ENCODE results near the gene C1GALT1C1L.

The C1GALT1C1L gene

DNA sequence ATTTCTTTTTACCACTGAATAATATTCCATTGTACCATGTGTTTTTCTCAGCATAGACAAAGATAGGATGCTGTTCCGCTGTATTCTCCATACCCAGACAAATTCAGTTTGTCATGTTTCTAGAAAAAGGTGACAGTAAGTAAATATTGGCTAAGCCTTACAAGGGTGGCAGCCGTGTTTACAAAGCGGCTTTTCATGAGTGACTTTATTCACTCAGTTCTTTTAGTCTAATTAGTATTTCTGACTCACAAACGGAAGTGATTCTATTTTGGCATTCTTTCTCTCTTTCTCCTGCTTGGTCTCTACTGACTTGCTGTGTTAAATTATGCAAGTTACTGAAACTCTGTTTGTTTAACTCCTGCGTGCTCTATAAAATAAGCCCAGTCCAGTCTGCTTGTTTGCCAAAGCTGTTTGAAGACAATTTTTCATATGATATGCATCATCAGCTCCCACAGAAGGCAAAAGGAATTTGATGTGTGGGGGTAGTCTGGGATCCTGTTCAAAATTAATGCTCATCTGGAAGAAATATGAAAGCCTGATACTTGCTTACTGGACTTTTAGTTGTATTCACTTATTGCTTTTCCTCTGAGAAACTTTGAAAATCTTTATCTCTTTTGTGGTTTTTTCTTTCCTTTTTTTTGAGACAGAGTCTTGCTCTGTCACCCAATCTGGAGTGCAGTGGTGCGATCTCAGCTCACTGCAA is 41.5 kb downstream of the C1GALT1C1L start:
- Histone ChIP-seq H3K9me3 (replicated peaks; ENCODE audit: insufficient read depth, low read length) (no peaks in the 10 kb centered on the region), H3K9me2 (replicated peaks; ENCODE audit: insufficient read depth, low read length) (no peaks in the 10 kb centered on the region), H3F3A (ENCODE audit: insufficient read depth, low read length) (peaks cover 5% of the 10 kb centered on the region), H3K4me2 (ENCODE audit: low read depth, low read length) (no peak overlapping the region), H3K27me3 (replicated peaks; ENCODE audit: insufficient read depth, low read length) (0 out of 2 replicates have a peak, but pooled peaks cover 5% of the 10 kb centered on the region), H2AFZ (ENCODE audit: low read length) (no peak overlapping the region), H3K27ac (ENCODE audit: low read length) (no peak overlapping the region), H3K79me2 (ENCODE audit: low read length) (no peaks in the 10 kb centered on the region), H3K36me3 (replicated peaks; ENCODE audit: insufficient read depth, low read length) (no peaks in the 10 kb centered on the region), H3K4me1 (ENCODE audit: low read length) (no peaks in the 10 kb centered on the region), H3K9ac (ENCODE audit: low read length) (no peak overlapping the region), H4K20me1 (ENCODE audit: insufficient read depth, low read length) (no peaks in the 10 kb centered on the region), H3K4me3 (ENCODE audit: low read length) (no peak overlapping the region)
- no peak for DNase-seq
- TF ChIP-seq EZH2 (optimal IDR thresholded peaks at IDR 0.05; ENCODE audit: low read depth, low read length) (no peak), EZH2phosphoT487 (IDR thresholded peaks at IDR 0.05; ENCODE audit: low read length) (no peak)
- TF ChIP-seq, protein P1, sequence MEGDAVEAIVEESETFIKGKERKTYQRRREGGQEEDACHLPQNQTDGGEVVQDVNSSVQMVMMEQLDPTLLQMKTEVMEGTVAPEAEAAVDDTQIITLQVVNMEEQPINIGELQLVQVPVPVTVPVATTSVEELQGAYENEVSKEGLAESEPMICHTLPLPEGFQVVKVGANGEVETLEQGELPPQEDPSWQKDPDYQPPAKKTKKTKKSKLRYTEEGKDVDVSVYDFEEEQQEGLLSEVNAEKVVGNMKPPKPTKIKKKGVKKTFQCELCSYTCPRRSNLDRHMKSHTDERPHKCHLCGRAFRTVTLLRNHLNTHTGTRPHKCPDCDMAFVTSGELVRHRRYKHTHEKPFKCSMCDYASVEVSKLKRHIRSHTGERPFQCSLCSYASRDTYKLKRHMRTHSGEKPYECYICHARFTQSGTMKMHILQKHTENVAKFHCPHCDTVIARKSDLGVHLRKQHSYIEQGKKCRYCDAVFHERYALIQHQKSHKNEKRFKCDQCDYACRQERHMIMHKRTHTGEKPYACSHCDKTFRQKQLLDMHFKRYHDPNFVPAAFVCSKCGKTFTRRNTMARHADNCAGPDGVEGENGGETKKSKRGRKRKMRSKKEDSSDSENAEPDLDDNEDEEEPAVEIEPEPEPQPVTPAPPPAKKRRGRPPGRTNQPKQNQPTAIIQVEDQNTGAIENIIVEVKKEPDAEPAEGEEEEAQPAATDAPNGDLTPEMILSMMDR (IDR thresholded peaks at IDR 0.05; ENCODE audit: low read length), result no peak

DNA sequence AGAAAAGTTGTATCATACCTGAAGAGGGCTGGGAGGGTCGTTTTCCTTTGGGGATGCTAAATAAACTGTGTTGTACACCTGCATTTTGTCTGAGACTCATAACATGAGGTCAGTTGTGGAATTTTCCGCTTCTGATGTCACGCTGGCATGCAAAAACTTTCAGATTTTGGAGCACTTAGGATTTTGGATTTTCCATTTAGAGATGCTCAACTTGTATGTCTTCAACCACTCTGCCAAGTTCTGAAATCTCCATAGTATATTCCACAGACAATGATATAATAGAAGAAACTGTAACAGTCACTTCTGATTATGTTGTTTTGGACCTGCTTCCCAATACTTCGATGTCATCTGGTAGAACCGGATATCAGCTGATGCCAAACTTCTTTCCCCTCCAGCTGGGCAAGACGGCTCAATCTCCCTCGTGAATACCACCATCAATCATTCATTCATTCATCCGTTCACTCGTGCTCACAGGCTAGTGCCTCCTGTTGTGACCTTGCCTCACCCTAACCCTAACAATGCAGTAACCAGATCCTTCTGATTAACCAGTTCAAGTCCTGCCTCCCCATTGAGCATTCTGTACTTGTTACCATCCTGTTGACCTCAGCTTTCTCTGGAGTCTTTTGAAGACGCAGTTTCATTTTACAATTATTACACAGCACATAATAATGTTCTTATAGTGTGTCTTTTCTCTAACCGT is 44.5 kb downstream of the C1GALT1C1L start:
- no peak overlapping the region for H3K27ac ChIP-seq (ENCODE audit: low read length)
- no peaks in the 10 kb centered on the region for H3K36me3 ChIP-seq (replicated peaks; ENCODE audit: insufficient read depth, low read length)
- H3K9ac ChIP-seq (ENCODE audit: low read length), result no peak overlapping the region
- H2AFZ ChIP-seq (ENCODE audit: low read length), result no peak overlapping the region
- no peaks in the 10 kb centered on the region for H3K27me3 ChIP-seq (replicated peaks; ENCODE audit: insufficient read depth, low read length)
- H3K9me3 ChIP-seq (replicated peaks; ENCODE audit: insufficient read depth, low read length), result no peaks in the 10 kb centered on the region
- no peaks in the 10 kb centered on the region for H4K20me1 ChIP-seq (ENCODE audit: insufficient read depth, low read length)
- H3F3A ChIP-seq (ENCODE audit: insufficient read depth, low read length), result peaks cover 3% of the 10 kb centered on the region; the same call in 1 of the 2 replicates
- no peak overlapping the region for H3K4me3 ChIP-seq (ENCODE audit: low read length)
- H3K4me1 ChIP-seq (ENCODE audit: low read length), result no peaks in the 10 kb centered on the region
- H3K79me2 ChIP-seq (ENCODE audit: low read length), result no peaks in the 10 kb centered on the region
- H3K4me2 ChIP-seq (ENCODE audit: low read depth, low read length), result no peak overlapping the region
- DNase-seq, result no peak
- H3K9me2 ChIP-seq (replicated peaks; ENCODE audit: insufficient read depth, low read length), result no peaks in the 10 kb centered on the region
- TF ChIP-seq EZH2 (optimal IDR thresholded peaks at IDR 0.05; ENCODE audit: low read depth, low read length) (no peak), EZH2phosphoT487 (IDR thresholded peaks at IDR 0.05; ENCODE audit: low read length) (no peak)
- TF ChIP-seq, protein P1 (IDR thresholded peaks at IDR 0.05; ENCODE audit: low read length), result no peak
